Left cardiac atrium (tissue), 4 donors: ENCODE data around the gene CFAP92. TPM values are rescaled to one million over a fixed set of nuclear protein-coding genes. Genes with fewer than 3 reads are reported as not detected.

ENCODE experiments used
- ATAC-seq, 2 donors: fragments of 200-7000 bp; cut with Tn5 transposase; one replicate each; pipeline ENCODE4 v1.9.1; 2020; ENCODE audit warnings: mild to moderate bottlenecking in 2 of 2, moderate library complexity in 2 of 2
- DNase-seq: peaks from one replicate; pipeline ENCODE4 v3.0.0-alpha.2; 2020
- intact Hi-C, 2 donors: fragments of 100-400 bp; cut with DNase I; formaldehyde crosslinking; loops; one replicate each; pipeline versions ENCODE4 v1.14.1 to v1.15.1; 2022 to 2023
- total RNA-seq, 2 donors: library from RNA; stranded (reverse); fragmentation: NEBNext Ultra II Directional; extraction: Animal tissue kit (Norgen Biotek cat#: 25700); gene quantifications; one replicate each; pipeline ENCODE4 v1.2.1, GENCODE V29; 2021
- donor health status: DM: no; HTN: yes; CAD: no.
- donor health status: DM: no; HTN: yes; CAD: no; lungs with severe emphysema.
- donor health status: DM: yes; HTN: yes; CAD: no.
- donor health status: Dilated cardiomyopathy.

Gene CFAP92
- total RNA-seq, 2 donors from 2014 or later: 0.29 to 0.73 TPM

DNA sequence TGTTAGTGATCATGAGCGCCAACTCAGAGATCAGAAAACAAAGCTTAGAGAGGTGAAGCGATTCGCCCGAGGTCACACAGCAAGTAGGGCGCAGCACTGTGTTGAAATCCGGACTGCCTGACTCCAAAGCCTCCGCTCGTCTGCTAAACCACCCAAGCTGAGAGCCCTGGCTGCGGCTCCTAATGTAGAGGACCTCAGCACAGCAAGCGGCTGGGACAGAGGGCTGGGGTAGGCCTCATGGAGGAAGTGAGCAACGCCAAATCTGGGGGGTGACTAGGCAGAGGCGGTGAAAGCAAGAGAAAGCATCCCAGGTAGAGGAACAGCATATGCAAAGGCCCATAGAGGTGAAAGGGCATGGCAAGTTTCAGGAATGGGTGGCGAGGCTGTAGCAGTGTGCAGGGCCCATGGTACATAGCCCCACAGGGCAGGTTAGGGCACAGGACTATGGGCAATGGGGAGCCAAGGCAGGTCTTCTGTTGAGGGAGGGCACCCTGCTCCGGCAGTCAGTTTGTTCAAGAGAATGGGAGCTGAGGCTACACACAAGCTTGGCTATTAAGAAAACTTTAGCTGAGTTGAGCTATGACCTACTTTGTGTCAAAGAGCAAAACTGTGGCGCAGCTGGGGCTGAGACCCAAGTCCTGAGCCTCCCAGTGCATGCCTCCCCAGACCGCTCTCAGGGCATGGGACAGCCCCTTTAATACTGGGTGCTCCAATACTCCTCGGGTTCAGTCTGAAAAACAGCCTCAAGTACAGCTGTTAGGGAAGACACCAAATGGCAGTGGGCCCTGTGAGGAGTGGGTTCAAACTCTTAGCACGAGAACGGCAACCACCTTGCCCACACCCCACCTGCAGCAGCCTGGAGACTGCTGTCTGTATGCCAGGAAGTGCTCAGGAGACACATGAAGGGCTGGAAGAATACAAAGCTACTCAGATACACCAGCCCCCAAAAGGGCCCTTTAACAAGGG lies 988 bp upstream of the CFAP92 start:
- DNase-seq (no peak), ATAC-seq (no peak)
- intact Hi-C loops: no loop called here

DNA sequence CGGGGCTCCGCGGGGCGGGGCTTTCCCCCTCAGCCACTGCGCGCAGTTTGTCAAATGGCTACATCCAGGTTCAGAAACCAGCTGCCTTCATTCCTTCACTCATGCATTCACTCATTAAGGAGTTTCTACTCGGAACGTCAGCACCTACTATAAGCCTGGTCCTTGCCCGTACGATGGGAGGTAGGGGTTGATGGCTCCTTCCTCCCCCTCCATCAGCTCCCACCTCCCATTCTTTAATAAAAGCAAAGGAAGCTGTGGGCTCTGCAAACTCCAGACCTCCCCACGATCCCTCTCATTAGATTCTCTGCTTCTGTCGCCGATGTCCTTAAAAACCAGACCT lies 267 bp upstream of the CFAP92 start:
- ATAC-seq (no peak), DNase-seq (no peak)
- intact Hi-C loops: no loop called here

DNA sequence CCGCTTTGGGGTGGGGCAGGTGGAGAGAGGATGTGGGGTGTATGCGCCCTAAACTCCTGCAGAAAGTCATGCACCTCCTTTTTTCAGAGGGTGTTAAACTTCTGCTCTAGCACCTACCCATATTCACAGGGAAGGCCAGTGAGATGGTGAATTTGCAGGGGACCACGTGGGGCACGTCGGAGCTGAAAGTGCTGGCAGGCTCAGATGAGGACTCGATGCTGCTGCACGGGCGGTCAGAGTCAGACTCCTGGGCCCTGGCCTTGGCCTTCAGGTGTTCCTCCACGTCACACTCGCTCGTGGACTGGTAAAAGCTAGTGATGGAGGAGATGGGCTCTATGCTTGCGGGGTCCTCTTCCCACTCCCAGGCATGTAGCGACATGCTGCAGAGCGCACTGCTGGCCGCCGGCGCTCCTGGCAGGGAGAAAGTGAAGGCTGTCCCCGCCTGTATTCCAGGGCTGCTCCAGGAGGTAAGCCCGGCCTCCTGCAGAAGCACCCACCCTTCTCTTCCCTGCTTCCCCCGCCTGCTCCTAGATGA lies 883 bp downstream of the CFAP92 start:
- peak in 1 of 2 donors; percentile 10 for ATAC-seq
- intact Hi-C loops: no loop called here
- DNase-seq: no peak

DNA sequence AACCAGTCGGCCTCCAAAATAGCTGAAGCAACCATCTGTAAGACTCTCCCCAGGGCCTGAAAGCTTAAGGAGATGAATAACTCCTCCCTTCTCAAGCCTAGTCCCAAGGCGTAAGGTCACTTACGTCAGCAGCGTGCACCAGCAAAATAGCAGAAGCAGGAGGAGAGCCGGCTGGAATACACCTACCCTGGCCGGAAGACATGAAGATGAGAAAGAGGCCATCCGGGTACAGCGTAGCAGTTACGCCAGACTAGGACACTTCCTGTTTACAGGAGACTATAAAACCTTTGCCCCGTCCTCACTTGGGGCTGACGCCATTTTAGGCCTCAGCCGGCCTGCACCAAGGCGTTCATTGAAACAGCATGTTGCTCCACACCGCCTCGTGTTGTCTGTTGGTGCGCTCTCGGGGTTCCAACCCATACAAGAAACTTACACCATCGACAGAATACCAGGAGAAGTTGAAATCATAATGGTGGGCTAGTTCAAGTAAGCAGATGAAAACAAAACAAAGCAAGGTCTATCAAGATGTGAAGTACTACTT lies 2.5 kb downstream of the CFAP92 start:
- intact Hi-C loops: no loop called here
- no peak for ATAC-seq
- no peak for DNase-seq

DNA sequence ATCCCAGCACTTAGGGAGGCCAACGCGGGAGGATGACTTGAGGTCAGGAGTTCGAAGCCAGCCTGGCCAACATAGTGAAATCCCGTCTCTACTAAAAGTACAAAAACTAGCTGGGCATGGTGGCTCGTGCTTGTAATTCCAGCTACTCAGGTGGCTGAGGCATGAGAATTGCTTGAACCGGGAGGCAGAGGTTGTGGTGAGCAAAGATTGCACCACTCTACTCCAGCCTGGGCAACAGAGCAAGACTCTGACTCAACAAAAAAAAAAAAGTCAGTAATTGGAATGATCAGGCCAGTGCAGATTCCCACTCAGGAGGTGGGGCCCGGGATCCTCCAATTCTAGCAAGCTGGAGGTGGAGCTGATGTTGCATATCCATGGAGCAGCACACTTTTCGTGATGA lies 5.6 kb downstream of the CFAP92 start:
- intact Hi-C loops: no loop called here
- ATAC-seq (no peak), DNase-seq (no peak)

DNA sequence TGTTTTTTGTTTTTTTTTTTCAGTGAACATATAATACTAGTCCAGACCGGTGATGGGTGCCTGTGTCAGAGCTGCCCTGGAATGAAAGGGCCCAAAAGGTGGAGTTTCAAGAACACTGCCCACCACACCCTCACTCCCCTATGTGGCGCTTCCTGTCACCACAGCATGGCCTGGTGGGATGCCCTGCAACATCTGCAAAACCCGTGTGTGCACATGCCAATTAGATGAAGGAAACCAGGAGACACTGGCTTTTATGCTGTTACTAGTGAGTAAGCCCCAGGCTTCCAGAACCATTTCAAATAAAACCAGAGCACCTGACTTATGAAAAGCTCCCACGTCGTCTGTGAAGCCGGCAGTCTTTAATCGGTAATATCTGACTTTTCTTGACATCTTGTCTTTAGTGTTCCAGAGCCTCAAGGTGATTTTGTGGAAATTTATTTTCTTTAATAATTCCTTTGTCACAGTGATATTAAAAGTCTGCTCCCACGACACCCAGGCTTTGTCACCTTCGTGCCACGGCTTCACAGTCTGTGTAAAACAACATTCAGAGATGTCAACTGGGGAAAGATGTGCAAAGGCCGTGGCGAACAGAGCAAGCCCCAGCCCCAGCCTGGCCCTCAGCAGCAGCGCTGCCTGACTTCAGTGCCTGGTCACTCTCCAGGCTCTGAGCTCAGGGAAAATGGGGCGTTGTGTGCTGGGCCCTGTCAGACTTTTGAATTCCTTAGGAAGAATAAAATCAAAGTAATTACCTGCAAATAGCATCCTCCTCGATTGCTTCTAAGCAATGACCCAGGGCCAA lies 6.4 kb downstream of the CFAP92 start:
- DNase-seq (no peak), ATAC-seq (no peak)
- intact Hi-C loops: no loop called here

DNA sequence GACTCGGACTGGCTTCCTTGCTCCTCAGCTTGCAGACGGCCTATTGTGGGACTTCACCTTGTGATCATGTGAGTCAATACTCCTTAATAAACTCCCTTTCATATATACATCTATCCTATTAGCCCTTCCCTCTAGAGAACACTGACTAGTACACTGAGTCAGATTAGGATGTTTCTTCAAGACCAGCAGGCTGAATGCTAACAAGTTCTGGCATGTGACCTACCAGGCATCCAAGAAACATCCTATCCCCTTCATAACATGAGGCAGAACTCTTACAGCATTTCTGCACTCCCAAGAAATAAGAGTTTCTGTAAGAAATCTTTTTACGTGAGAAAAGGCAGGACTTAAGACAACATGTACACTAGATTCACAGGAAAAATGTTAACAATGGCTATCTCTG lies 9.3 kb downstream of the CFAP92 start:
- no peak for DNase-seq
- ATAC-seq: no peak
- intact Hi-C loops: no loop called here

DNA sequence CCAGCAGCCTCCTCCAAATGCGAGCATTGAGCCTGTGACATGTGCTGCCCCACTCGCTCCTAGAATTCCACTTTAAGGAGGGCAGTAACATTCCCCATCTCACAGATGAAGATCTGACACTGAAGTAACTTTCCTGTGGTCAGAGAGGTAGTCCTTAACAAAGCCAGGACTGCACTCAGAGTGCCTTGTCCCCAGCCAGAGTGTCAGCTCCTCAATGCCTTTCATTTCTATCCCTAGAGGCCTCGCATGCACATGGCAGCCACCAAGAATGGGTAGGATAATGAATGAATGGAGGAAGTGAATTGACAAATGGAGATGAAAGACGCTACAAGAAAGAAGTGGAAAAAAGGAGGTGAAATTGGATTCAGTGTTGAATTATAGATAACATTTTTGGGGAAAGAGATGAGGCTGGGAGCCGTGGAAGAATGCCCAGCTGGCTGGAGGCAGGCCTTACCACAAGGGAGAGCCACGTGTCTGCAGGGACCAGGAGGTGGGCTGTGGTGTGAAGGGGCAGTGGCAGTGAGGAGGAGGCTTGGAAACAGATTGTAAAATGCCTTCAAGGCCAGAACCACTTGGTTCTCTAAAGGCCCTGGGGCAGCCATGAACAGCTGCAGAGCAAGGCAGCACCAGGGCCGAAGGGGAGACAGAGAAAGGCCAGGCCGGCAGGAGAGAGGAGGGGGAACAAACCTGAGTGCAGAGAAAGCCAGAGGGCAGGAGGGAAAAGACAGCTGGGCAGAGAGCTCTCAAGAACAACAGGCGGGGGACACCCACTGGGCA lies 10.4 kb downstream of the CFAP92 start:
- intact Hi-C loops: no loop called here
- no peak for DNase-seq
- ATAC-seq: no peak

DNA sequence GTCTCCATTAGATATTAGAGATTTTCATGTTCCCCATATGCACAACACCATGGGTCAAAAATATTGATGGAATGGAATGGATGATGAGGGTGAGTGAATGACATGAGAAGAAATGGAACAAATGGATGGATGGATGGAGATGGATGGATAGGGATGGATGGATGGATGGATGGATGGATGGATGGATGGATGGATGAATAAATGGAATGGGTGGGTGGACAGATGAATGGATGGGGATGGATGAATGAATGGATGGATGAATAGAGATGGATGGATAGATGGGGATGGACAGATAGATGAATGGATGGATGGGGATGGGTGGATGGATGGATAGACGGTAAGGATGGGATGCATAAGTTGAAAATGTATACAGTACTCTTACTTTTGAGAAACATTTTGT lies 18.6 kb downstream of the CFAP92 start:
- ATAC-seq (no peak), DNase-seq (no peak)
- intact Hi-C loops: no loop called here

DNA sequence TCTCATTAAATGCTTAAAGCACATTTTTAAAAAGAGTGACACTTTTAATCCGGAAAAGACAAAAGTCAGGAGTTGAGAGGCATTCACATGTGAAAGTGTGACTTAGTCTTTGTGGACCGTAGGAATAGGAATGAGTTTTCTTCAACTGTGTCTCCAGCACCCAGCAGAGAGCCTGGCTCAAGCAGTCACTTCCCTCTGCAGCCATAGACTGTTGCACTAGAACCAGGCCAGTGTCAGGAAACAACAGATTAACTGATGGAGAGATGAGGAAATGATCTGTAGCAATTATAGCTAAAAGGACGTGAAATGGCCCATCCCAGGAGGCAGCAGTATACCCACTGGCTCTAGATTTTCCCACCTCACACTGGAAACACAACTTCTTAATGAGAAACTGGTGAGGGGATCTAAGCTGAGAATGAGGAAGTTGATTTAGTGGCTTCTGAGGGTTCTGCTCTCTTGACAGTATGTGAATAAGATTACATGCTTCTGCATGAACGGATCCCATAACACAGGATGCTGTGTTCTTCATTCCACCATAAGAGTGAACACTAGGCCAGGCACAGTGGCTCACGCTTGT lies 19.8 kb downstream of the CFAP92 start:
- no peak for ATAC-seq
- intact Hi-C loops: no loop called here
- no peak for DNase-seq

DNA sequence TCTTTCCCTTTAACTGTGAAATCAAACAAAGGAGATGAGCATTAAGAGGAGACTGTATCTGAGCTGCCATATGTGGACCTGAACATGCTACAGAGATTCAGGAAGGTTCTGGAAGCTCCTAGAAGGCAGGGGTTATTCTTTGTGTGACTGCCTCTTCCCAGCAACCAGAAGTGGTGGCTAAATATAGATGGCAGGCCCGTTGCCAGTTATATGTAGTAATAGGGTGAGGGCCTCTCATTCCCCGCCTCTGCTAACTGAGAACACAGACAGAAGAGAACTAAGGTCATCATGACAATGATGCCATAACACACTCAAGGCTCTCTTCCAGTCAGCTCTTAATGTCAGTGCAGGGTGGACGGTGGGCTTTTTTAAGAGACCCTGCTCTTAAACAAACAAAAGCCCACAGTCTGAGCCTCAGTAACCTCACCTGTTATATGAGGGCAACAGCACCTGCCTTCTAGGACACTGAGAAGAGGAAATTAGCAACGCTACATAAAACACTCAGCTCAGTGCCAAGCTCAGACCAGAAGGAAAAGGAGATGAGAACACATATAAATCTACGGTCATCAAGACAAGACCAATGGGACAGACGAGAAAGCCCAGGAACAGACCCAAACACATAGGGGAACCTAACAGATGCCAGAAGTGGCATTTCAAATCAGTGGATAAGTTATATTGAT lies 22.3 kb downstream of the CFAP92 start:
- peak; percentile 80 to 90 for ATAC-seq
- peak; percentile 62 for DNase-seq
- intact Hi-C loops: loop anchor here in 1 of 2 donors (2.0 kb wide), 2 partner anchors 115 to 275 kb away; no protein-coding TSS in a partner anchor

DNA sequence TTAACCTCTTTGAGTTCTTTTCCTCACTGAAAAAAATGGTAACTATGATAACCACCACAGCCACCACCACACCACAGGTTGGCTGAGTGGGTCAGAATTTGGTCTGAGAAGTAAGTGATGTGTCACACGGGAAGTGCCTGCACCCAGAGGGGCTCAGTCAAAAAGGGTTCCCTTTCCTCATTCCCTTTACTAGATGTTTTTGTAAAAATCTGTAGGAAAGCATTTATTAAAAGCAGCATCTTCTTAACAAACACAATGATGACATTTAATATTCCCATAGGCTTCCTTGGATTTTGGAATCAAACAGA lies 23.2 kb downstream of the CFAP92 start:
- intact Hi-C loops: loop anchor here in 1 of 2 donors (2.0 kb wide), 2 partner anchors 116 to 276 kb away; no protein-coding TSS in a partner anchor
- ATAC-seq (peak in 1 of 2 donors; percentile 21), DNase-seq (no peak)

DNA sequence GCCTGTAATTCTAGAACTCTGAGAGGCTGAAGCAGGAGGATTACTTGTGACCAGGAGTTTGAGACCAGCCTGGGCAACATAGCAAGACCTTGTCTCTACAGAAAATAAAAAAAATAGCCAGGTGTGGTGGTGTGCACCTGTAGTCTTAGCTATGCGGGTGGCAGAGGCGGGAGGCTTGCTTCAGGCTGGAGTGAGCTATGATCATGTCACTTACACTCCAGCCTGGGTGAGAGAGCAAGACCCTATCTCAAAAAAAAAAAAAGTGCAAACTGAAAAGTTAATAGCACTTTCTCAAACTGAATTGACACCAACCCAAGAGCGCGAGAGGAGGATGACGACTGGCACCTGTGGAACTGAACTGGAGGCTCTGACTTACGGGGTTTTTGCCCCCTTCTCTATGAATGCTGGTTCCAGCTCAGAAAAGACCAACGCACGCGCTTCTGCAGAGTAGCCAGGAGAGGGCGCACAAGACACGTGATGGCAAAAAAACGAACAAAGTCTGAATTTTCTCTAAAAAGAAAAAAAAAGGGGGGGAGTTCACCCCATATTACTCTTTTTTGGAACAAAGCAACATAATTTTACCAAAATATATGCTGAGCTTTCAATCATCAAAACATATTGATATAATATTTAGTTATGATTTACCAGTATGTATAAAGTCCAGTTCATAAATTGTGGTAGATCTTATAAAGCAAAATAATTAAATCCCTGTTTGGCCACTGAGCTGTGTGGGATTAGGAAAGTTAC lies 23.7 kb downstream of the CFAP92 start:
- DNase-seq (peak; percentile 48), ATAC-seq (peak in 1 of 2 donors; percentile 44)
- intact Hi-C loops: loop anchor here in 1 of 2 donors (2.0 kb wide), 2 partner anchors 117 to 277 kb away; no protein-coding TSS in a partner anchor

DNA sequence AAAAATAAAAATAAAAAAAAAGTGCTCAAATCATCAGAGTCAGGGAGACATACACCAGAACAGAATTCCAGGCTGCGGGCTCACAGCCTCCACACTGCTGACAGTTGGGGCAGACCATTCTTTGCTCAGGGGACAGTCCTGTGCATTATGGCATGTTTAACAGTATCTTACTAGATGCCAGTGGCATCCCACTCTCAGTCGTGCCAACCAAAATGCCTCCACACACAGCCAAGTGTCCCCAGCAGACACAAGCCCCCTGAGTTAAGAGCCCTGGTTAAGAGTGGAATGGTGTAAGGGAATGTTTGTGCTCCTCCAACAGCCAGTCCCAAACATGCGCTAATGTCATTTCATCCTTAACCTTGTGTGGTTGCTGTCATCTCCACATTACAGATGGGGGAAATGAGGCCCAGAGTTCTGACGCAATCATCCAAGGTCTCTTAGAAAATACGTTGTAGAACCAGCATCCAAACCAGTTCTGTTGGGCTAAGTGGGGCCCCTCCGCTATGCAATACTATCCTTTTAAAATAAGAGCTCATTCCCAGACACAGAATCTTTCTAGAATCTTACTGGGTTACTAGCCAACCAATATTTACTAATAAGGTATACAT lies 26.0 kb downstream of the CFAP92 start:
- intact Hi-C loops: no loop called here
- no peak for ATAC-seq
- DNase-seq: no peak

DNA sequence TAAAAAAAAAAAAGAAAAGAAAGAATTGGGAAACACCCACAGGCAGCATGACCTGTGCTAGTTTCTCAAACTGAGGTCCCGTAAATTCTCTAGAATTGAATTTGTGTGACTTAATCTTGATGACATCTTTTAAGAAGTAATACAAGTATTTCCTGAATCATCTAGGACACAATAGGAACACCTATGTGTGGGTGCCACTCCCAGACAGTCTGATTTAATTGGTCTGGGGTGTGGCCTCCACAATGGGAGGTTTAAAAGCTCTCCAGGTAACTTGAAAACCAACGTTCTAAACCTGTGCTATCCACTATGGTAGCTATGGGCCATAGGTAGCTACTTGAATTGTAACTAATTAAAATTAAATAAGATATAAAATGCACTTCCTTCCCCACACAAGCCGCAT lies 28.1 kb downstream of the CFAP92 start:
- ATAC-seq (no peak), DNase-seq (no peak)
- intact Hi-C loops: no loop called here

DNA sequence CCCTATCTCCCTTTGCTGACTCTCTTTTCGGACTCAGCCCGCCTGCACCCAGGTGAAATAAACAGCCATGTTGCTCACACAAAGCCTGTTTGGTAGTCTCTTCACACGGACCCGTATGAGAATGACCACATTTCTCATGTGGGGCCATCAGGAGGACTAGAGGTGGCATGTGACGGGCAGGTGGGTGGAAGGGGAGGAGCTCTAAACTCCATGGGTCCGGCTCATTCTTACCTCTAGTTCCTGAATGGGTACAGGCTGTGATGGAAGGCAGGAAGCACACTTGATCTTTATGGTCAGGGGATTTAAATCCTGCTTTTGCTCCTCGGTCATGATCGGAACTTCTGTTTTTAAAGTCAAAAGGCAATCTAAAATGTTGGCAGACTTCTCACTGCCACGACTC lies 28.6 kb downstream of the CFAP92 start:
- ATAC-seq (no peak), DNase-seq (no peak)
- intact Hi-C loops: no loop called here

DNA sequence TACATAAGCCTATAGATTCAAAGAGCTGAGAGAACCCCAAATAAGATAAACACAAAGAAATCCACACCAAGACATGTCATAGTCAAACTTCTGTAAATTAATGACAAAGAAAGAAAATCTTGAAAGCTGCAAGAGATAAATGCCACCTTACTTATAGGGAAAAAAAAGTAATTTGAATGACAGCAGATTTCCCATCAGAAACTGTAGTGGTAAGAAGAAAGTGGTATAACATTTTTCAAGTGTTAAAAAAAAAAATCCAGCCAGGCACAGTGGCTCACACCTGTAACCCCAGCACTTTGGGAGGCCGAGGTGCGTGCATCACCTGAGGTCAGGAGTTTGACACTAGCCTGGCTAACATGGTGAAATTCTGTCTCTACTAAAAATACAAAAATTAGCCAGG lies 37.4 kb downstream of the CFAP92 start:
- ATAC-seq (no peak), DNase-seq (no peak)
- intact Hi-C loops: no loop called here
